BJ (cell line): ENCODE results near the gene HSDL2. TPM values are rescaled to one million over a fixed set of nuclear protein-coding genes. Genes with fewer than 3 reads are reported as not detected.

Experiments used
- CTCF ChIA-PET: fragments of 350-600 bp; formaldehyde crosslinking; extraction: SDS; loops from one replicate; lab custom pipeline; 2021; ENCODE audit warnings: antibody characterized with exemption, inconsistent platforms; lab: Yijun Ruan, JAX
- POLR2A ChIA-PET: fragments of 300-600 bp; sonication (Branson Sonifier 250); formaldehyde crosslinking; extraction: SDS; loops from one replicate; lab custom pipeline; 2021; ENCODE audit warnings: antibody characterized with exemption; lab: Charles Lee
- DNase-seq: peaks from one replicate; pipeline ENCODE4 v3.0.0-alpha.2; 2011; ENCODE audit warnings: low read depth
- H3K27me3 ChIP-seq: 2 replicates; pipeline ENCODE4 v1.6.0; 2011; ENCODE audit warnings: low read length; ENCODE audit not compliant: control insufficient read depth, insufficient read depth
- H3K36me3 ChIP-seq: 2 replicates; pipeline ENCODE4 v1.5.1; 2011; ENCODE audit warnings: low read length; ENCODE audit not compliant: control insufficient read depth, insufficient read depth
- H3K4me3 ChIP-seq: 2 replicates; pipeline ENCODE4 v1.5.1; 2011; ENCODE audit warnings: low read depth, mild to moderate bottlenecking, control low read depth, low read length
- polyA plus RNA-seq: library from polyadenylated mRNA; depleted of rRNA; stranded (reverse); fragments of >200 nt; gene quantifications from 2 replicates; pipeline ENCODE4 v1.2.3, GENCODE V29; 2011
- TF ChIP-seq, protein P1 (sequence below): IDR thresholded peaks from 2 replicates; pipeline ENCODE4 v1.5.1; 2011; ENCODE audit warnings: low read depth, mild to moderate bottlenecking, control low read depth, inconsistent platforms, low read length, moderate library complexity; ENCODE audit not compliant: insufficient read depth

Gene HSDL2
- polyA plus RNA-seq, 1 experiment: 15.2 TPM

DNA sequence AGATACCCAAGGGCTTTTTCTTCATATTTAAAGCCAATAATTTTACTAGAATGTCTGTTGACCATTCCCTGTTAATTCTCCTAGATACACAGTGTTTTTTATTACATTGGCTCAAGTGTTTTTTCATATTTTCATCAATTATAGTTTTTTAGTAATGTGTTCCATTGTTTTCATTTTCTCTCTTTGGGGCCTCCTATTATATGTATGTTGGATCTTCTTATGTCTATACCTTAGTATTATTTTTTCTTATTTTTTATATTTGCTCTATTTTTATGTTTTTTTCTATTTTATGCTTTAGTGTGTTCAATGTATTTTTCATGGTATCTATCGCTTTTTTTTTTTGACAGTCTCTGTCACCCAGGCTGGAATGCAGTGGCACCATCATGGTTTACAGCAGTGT lies 114.2 kb downstream of the HSDL2 start:
- TF ChIP-seq, protein P1, sequence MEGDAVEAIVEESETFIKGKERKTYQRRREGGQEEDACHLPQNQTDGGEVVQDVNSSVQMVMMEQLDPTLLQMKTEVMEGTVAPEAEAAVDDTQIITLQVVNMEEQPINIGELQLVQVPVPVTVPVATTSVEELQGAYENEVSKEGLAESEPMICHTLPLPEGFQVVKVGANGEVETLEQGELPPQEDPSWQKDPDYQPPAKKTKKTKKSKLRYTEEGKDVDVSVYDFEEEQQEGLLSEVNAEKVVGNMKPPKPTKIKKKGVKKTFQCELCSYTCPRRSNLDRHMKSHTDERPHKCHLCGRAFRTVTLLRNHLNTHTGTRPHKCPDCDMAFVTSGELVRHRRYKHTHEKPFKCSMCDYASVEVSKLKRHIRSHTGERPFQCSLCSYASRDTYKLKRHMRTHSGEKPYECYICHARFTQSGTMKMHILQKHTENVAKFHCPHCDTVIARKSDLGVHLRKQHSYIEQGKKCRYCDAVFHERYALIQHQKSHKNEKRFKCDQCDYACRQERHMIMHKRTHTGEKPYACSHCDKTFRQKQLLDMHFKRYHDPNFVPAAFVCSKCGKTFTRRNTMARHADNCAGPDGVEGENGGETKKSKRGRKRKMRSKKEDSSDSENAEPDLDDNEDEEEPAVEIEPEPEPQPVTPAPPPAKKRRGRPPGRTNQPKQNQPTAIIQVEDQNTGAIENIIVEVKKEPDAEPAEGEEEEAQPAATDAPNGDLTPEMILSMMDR: no peak
- ChIA-PET POLR2A (no interaction called here), CTCF (interaction anchor here (0.7 kb wide), 2 partner anchors 13 to 464 kb away, joined by 3 read pairs; no protein-coding TSS in a partner anchor)
- Histone ChIP-seq H3K36me3 (no peaks in the 10 kb centered on the region), H3K4me3 (no peak overlapping the region), H3K27me3 (no peaks in the 10 kb centered on the region)
- DNase-seq: no peak

DNA sequence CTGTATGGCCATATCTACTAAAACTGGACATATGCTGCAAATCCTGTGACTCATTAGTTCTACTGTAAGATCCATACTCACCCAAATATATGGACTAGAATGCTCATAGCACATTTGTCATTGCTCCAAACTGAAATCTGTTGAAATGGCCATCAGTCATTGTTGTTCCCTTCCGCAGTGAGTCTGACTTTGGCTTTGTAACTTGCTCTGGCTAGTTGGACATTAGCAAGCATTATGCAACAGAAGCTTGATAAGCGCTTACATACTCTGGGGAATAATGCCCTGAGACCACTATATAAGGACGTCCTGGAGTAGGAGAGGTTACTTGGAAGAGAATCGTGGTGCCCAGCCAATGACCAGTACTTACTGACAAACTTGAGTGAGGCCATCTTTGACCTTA lies 115.7 kb downstream of the HSDL2 start:
- TF ChIP-seq, protein P1: no peak
- no peaks in the 10 kb centered on the region for H3K36me3 ChIP-seq
- no peak overlapping the region for H3K4me3 ChIP-seq
- POLR2A ChIA-PET: no interaction called here
- no peaks in the 10 kb centered on the region for H3K27me3 ChIP-seq
- CTCF ChIA-PET: no interaction called here
- DNase-seq: no peak

DNA sequence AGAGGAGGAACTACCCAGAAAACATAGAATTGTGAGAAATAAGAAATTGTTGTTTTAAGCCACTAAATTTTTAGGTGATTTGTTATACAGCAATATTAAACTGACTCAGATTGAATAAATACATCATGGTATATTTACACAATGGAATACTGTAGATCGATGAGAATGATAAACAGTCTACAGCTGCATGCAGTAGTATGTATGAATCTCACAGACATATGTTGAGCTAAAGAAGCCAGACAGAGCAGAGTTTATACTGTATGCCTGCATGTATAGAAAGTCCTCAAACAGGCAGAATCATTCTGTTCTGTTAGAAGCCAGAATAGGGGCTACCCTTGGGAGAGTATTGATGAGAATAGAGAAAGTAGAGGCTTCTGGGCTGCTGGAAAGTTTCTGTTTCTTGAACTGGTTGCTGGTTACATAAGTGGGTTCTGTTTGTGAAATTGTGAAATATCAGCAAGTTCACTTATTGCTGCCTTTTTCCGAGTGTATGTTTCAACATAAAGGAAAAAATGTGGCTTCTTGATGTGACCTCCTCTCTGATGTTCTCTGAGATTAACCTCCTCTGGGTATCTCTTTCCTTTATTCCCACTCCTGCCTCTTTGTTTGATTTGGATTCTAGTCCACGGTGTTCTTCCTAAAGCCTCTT lies 116.3 kb downstream of the HSDL2 start:
- TF ChIP-seq, protein P1: no peak
- no peaks in the 10 kb centered on the region for H3K27me3 ChIP-seq
- ChIA-PET POLR2A (no interaction called here), CTCF (no interaction called here)
- H3K4me3 ChIP-seq: no peak overlapping the region
- no peak for DNase-seq
- no peaks in the 10 kb centered on the region for H3K36me3 ChIP-seq

DNA sequence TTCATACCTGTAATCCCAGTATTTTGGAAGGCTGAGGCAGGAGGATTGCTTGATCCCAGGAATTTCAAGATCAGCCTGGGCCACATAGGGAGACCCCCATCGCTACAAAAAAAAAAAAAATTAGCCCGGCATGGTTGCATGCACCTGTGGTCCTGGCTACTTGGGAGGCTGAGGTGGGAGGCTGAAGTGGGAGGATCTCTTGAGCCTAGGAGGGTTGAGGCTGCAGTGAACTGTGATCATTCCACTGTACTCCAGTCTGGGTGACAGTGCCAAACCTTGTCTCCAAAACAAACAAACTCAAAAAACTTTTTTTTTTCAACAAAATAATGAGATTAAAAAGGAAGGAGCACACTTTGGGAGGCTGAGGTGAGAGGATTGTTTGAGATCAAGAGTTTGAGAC lies 120.9 kb downstream of the HSDL2 start:
- no peaks in the 10 kb centered on the region for H3K36me3 ChIP-seq
- H3K27me3 ChIP-seq: no peaks in the 10 kb centered on the region
- no peak for DNase-seq
- TF ChIP-seq, protein P1: no peak
- ChIA-PET CTCF (no interaction called here), POLR2A (no interaction called here)
- no peak overlapping the region for H3K4me3 ChIP-seq

DNA sequence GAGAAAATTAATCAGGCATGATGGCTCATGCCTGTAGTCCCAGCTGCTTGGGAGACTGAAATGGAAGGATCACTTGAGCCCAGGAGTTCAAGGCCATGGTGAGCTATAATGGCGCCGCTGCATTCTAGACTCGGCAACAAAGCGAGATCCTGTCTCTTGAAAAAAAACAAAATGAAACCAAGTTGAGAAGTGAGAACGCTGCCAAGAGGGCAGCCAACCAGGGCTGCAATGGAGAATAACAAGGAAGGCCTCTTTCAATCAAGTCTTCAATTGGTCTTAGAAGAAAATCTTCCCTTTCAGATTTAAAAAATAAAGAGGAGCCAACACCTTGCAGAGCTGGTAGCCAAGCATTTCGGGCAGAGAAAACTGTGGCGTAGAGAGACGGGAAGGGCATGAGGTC lies 121.4 kb downstream of the HSDL2 start:
- no peak overlapping the region for H3K4me3 ChIP-seq
- ChIA-PET POLR2A (no interaction called here), CTCF (no interaction called here)
- no peaks in the 10 kb centered on the region for H3K27me3 ChIP-seq
- no peak for DNase-seq
- TF ChIP-seq, protein P1: no peak
- H3K36me3 ChIP-seq: no peaks in the 10 kb centered on the region
